IPS-NIHi11 (cell line): ENCODE measurements around the gene IBA57.

Experiments used
- DNase-seq: peaks from one replicate; pipeline ENCODE4 v3.0.0; 2012; ENCODE audit warnings: mixed read lengths, low spot score

IBA57 gene

GRCh38 chr1:228144993-228145343 is 20.6 kb upstream of the IBA57 start:
- DNase-seq, result no peak

- DNase-seq, result no peak
These were observed 19.9 kb upstream of the IBA57 start for GRCh38 chr1:228145463-228146416.

GRCh38 chr1:228146417-228147150 is 19.0 kb upstream of the IBA57 start:
- DNase-seq, result no peak

DNA sequence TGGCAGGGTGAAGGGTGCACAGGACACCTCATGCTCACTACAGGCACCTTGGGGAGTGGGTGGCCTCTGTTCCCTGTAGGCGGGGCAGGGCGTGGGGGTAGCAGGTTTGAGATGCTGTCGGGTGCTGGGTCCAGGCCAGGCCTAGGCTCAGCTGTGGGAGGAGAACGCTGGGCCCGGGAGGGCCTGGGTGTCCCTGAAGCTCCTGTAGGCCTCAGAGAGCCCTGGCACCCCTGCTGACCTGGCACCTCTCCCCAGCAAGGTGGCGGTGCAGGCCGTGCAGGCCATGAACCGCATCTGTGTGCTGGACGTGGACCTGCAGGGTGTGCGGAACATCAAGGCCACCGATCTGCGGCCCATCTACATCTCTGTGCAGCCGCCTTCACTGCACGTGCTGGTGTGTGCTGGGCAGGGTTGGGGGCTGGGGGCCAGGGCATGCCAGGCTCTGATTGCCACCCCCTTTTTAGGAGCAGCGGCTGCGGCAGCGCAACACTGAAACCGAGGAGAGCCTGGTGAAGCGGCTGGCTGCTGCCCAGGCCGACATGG is 18.4 kb upstream of the IBA57 start:
- DNase-seq, result no peak

- DNase-seq, result no peak
These were observed 17.8 kb upstream of the IBA57 start for GRCh38 chr1:228147768-228148167.

DNA sequence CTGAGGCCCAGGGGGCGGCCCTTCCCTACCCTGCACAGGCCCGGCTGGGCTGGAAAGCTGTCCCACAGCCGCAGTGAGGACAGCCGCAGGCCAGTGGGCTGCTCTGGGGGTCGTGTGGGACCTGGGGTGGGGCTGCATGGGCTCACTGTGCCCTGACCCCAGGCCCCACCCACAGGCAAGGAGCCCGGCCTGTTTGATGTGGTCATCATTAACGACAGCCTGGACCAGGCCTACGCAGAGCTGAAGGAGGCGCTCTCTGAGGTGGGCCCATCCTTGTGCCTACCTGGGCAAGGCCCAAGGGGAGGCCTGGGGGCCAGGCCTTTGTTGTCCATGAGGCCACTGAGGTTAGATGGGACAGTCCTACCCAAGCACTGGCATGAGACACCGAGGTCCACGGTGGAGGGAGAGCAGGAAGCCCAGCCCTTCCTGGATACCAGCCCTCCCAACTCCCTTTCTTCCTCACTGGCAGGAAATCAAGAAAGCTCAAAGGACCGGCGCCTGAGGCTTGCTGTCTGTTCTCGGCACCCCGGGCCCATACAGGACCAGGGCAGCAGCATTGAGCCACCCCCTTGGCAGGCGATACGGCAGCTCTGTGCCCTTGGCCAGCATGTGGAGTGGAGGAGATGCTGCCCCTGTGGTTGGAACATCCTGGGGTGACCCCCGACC is 17.3 kb upstream of the IBA57 start:
- no peak for DNase-seq

DNA sequence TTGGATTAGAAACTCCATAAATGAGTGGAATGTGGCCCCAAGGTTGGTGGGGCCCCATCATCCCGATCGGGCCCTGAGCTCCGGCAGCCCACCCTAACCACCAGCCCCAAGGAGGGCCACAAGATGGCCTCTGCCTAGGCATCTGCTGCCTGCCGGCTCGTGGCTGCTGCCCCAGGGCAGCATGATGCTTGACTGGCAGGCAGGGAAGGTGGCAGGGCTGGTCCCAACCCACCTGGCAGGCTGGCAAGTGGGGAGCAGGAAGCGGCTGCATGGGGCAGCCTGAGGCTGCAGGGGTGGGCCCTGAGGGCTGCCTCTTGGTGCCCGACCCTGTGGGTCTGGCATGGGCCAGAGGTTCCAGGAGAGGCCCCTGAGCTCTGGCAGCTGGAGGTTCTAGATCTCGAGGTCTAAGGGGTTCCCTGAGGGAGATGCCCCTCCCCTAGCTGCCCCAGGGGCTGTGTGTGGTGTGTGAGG is 16.6 kb upstream of the IBA57 start:
- DNase-seq, result no peak

DNA sequence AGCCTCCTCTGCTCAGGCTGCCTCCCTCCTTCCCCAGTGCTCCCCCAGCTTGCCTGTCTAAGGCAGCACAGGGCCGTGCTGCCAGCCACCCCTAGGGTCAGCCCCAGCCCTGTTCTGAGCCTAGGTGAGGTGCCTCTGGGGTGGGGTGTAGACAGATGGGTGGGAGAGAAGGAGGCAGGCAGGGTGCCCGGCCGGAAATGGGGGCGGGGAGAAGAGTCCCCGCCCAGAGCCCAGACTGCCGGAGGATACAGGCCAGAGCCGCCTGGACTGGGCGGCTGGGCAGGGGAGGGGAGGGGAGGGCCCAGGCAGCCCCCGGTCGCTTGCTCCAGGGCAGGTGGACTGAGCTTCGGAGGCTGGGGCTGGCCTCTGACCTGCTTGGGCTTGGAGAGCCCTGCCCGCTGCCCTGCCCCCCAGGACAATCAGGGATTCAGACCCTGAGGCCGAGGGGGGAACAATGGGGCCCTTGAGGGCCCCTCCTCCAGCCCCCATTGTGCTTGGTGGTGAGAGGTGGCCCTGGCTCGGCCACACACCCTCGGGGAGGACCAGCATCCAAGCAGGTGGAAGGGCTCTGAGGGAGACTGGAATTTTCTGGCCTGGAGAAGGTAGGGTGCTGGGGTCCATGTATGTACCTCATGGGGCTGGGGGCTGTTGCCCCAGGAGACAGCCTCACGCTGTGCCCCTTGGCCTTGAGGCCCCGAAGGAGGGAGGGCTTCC is 16.0 kb upstream of the IBA57 start, which contains the start of gene GJC2:
TSS of gene GJC2 (plus strand) at position 525 of the 714 bp plus-strand sequence. CDS start 7,829 bp downstream, outside the sequence.
- peak; percentile 84 for DNase-seq

DNA sequence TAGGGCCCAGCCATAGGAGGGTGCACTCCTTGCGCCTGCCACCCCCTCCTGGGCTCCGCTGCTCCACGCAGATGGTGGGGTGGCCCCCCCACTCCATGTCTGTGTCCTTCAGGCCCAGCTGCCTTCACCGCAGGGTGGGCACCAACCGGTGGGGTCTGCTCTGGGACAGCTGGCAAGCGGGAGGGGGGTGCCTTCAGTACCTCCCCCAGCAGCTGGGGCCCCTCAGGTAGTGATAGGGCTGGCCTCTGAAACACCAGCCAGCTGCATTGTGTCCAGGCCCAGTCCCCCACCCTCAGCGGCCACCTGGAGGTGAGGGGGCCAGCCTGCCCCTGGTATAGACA is 15.5 kb upstream of the IBA57 start:
- no peak for DNase-seq

DNA sequence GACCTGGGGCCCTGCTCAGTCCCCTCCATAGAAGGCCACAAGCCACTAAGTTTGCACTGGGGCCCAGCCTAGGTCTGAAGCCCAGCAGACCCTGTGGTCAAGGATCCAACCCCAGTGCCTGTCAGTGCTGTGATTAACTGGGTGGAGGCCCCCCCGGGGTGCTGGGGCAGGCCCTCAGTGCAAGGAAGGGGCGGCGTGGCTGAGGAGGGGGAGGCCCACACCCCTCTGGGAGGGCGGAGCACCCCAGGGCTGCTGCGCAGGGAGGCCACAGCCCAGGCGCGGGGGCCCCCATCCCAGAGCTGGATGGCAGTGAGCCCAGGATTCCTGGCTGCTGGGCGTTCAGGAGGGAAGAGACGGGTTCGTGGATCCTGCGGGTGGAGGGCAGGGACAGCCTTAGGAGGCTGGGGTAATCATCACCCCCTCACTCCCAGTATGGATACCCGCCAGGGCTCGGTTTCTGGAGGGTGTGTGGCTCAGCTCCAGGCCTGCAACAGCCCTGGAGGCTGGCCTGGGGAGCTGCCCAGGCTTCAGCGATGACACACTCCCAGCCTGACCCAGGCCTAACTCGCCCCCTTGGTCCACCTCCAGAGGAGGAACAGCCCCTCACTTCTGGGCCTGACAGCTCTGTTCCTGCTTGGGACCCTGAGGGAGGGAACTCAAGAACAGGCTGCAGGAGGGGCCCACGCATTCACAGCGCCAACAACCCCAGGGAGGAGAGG is 15.0 kb upstream of the IBA57 start:
- no peak for DNase-seq

DNA sequence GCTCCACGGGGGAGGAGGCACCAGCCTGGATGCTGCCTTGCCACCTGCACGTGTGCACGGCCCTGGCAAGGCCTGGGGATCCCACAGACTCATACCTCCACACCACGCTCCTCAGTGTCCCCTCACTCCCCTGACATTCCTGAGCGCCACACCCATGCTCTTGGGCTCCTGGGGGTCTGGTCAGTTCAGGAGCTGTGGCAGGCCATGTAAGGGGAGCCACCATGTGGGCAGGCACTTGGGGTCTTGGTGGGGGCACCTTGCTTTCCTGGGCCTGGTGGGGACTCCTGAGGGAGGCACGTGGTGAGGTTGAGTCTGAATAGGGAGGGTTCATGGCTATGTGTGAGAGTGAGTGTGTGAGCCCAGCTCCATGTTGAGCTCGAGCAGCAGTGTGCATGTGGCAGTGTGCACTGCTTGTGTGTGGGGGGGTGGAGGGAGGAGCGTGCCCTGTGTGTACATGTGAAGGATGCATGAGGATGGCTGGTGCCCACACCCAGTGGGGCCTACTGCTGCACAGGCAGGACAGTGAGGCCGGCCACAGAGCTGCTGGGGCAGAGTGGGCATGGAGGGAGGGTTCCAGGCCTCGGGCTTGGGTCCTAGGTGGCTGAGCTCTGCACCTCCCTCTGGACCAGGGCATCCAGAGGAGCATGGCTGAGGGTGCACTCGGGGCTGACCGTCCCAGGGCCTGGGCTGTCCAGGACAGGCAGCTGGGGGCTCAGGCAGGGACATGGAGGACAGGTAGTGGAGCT is 14.3 kb upstream of the IBA57 start:
- DNase-seq, result no peak

GRCh38 chr1:228152097-228152917 is 13.3 kb upstream of the IBA57 start:
- DNase-seq, result no peak

DNA sequence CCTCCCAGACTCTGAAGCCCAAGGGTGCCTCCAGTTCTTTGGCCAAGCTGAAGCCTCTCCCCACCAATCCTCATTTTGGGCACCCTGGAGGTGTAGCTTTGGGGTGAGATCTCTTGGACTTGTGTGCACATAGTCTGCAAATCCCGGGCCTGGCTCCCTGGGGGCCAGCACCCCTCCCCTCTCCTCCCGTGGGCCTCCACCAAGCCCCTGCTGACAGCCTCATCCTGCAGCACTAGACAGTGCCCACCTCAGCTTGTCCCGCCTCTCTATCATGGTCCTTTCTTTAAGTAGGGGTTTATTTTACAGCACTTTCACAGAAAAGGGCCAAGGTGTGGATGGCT is 12.7 kb upstream of the IBA57 start:
- no peak for DNase-seq

- DNase-seq, result no peak
These were observed 11.5 kb upstream of the IBA57 start for GRCh38 chr1:228154021-228154669.

DNA sequence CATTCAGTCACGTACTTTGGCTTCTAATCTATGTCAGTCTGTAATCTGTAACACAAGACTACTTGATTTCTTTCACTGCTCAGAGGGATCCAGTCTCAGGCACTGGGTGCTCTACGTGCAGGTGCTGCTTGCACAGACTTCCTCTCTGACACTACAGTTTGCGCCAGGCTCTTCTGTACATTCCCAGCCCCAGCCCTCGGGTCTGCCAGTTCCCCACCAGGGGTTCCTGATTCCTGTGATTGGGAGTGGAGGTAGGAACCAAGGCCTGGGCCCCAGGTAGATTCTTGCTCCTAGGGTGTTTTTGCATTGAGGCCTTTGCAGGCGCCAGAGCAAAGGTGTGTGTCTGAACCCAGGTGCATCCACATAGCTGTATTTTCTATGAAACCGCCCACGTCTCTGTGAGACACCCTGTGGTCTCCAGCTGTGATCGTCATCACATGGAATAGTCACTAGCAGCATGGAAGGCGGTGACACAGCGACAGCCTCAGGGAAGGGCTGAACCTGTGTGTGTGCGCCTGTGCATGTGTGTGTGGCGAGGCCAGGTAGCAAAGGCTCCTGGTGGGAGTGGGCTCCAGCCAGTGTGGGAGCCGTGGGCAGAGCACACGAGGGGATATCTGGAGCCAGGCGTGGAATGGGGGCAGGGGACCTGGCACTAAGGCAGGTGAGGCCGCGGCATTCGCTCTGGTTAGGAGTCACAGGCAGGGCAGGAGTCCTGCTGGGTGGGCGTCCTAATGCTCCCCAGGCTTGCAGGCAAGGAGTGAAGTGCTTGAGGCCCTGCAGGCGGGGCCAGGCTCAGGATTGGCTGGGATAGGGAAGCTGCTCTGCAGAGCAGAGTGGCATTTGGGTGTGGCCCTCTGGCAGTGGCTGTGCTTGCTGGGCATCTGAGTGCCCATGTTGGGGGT is 10.7 kb upstream of the IBA57 start:
- DNase-seq, result peak; percentile 48

GRCh38 chr1:228155596-228156514 is 9.7 kb upstream of the IBA57 start:
- no peak for DNase-seq

DNA sequence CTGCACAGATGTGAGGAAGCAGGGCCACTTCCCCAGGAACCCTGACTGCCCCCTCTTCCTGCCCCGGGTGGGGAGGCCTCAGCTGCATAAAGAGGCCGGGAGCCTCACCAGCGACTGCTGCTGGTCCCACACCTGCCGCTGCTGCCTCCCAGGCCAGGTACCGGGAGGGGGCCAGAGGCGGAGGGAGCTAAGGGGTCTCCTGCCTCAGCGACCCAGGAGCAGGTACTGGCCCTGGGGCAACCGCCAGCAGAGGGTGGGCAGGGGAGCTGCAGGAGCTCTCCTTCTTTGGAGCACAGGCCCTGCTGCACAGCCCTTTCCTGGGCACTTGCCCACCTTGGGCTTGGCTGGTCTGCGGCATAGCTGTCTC is 9.1 kb upstream of the IBA57 start:
- no peak for DNase-seq
